Fibroblast of lung (primary cell): Measurements from ENCODE around the gene PARG.

ENCODE experiments used
- EZH2 ChIP-seq: IDR thresholded peaks from 2 replicates; pipeline ENCODE4 v1.5.1; 2012; ENCODE audit warnings: low read length, control low read depth, mild to moderate bottlenecking; ENCODE audit errors: missing control alignments
- TF ChIP-seq, protein P1 (sequence below), 2 donors: IDR thresholded peaks in 1 of 2; conservative IDR thresholded peaks in 1 of 2; 1 replicate in 1 of 2; 2 replicates in 1 of 2; pipeline ENCODE4 v1.5.1; 2011 to 2012; ENCODE audit warnings: low read length in 2 of 2, control low read depth in 1 of 2, inconsistent platforms in 1 of 2, low read depth in 1 of 2, mild to moderate bottlenecking in 1 of 2

- TF ChIP-seq, protein P1, sequence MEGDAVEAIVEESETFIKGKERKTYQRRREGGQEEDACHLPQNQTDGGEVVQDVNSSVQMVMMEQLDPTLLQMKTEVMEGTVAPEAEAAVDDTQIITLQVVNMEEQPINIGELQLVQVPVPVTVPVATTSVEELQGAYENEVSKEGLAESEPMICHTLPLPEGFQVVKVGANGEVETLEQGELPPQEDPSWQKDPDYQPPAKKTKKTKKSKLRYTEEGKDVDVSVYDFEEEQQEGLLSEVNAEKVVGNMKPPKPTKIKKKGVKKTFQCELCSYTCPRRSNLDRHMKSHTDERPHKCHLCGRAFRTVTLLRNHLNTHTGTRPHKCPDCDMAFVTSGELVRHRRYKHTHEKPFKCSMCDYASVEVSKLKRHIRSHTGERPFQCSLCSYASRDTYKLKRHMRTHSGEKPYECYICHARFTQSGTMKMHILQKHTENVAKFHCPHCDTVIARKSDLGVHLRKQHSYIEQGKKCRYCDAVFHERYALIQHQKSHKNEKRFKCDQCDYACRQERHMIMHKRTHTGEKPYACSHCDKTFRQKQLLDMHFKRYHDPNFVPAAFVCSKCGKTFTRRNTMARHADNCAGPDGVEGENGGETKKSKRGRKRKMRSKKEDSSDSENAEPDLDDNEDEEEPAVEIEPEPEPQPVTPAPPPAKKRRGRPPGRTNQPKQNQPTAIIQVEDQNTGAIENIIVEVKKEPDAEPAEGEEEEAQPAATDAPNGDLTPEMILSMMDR (conservative IDR thresholded peaks at IDR 0.05 in 1 of 2, IDR thresholded peaks at IDR 0.05 in 1 of 2; ENCODE audit: low read depth in 1 of 2, low read length in 2 of 2) = no peak
- TF ChIP-seq EZH2 = no peak
Measured at GRCh38 chr10:49834976-49835375, 106.9 kb downstream of the PARG start.
